Stimulated activated CD4-positive, alpha-beta T cell treated with anti-CD3 and anti-CD28 coated beads, Interleukin-12 subunit alpha, Interleukin-12 subunit beta, amount 100 ng/mL, for 48 hours (primary cell): ENCODE results near the gene SUMO2.
"Not testable (repeated sequence)": the region's sequence is repeated elsewhere in the genome, so short reads cannot be mapped to it uniquely, and the experiment has no call there.

ENCODE experiments used
- DNase-seq, 3 donors: peaks; one replicate each; pipeline ENCODE4 v3.0.0-alpha.2; 2020; ENCODE audit warnings: low read depth in 2 of 3, low spot score in 1 of 3

SUMO2 gene

DNA sequence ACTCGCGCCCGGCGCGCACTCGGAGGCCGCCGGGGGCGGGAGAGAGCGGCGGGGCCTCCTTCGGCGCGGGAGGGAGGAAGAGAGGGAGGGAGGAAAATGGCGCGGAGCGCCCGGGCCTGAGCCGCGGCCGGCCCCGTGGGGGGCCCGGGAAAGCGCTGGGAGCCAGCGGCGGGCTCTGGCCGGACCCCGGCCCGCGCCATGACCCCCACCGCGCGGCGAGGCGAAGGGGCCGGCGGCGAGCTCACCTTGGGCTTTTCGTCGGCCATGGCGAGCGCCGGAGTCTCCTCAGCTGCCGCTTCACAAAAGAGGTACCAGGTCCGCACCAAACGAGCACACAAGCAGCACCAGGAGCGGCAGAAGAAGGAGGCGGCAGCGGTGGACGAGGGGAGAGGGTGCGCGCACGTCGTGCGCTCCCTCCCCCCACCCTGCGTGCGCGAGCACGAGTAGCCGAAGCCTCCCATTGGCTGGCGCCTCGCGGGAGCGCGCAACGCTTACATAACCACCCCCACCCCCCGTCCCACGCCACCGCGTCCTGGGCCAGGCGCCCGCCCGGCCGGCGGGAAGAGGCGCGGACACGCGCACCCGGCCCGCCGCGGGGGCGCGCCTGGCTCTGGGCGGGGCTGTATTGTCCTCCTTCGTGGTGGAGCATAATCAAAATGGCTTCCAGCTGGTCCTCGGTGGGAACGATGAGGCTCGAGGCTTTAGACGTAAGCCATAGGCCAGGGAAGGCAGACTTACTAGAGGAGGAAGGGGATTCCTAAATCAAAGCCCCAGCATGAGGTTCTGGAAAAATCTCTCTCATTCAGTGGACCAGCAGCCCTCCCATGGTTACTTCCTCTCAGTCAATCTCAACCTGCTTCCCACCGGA is at the start of gene SUMO2:
Gene SUMO2, minus strand, starts transcription at position 391 of the 868 bp plus-strand sequence. Its CDS starts 125 bp downstream, at position 266.
- peak; percentile 93 to 95 (median 94) for DNase-seq

DNA sequence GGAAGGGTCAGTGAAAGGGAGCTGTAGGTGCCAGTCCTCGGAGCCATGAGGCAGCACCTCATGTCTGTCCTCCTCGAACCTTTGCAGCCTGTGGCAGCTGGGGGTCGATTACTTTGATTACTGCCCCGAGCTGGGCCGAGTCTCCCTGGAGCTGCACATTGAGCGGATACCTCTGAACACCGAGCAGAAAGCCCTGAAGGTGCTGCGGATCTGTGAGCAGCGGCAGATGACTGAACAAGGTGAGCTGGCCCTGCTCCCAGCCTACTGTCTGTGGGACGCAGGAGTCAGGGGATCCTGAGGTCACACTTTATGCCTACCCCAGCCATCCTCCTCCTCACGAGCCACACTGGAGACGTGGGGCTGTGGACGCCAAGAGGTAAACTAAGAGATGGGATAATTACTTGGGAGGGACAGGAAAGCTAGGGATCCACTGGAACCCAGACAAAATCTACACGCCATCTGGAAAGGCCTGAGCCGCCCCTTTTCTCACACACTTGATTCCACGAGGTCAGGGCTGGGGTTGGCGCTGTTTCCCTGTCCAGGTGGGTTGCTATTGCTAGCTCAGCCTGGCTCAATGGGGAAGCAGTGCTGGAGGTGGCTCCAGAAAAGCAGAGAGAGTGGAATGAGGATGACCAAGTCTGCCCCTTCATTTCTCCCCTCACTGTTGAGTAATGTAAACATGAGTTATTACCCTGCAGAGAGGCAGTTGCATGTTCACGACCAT is 49.1 kb upstream of the SUMO2 start:
- no peak for DNase-seq

DNA sequence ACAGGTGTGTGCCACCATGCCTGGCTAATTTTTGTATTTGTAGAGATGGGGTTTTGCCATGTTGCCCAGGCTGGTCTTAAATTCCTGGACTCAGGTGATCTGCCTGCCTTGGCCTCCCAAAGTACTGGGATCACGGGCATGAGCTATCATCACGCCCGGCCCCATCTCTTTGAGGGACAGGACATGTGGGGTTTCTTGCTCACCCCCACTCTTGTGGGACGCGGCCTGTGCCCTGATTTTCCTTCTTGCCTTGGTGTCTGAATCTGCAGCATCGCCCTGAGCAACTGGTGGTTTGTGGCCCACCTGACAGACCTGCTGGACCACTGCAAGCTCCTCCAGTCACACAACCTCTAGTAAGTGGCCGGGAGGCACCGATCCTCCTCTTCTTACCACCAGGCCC is 48.3 kb upstream of the SUMO2 start:
- DNase-seq: no peak

DNA sequence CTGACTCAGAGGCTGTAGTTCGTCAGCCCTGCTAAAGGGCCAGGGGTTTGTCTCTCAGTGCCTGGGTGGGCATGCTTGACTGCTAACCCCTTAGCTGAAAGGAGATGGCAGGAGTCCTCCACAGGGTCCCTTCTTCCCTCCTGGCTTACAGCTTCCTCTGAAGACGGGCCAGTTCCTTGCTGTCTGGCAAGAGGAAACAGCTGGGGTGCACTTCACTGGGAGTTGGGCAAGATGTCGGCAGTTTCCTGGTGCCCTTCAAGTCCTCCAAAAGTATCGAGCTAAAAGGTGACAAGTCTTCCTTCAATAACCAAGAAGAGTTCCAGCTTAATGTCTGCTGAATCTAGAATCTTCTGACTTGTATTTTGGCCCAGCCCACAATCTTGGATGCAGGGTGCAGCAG is 46.1 kb upstream of the SUMO2 start:
- DNase-seq: no peak

DNA sequence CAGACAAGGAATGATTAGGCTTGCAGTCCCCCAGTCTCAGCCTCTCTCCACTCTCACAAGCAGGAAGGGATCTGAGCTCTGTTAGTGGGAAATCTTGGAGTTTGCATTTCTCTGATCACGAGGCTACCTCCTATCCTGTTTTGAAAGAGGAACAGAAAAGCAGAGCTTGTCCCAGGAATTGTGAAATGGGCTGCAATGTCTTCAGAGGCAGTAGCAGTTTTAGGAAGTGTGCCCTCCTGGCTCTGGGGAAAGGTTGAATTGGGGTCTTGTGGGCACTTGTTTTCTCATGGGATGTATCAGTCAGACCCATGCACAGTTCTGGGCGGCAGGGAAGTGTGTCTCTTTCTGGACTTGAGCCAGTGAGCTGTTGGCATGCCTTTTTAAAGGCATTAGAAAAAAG is 45.5 kb upstream of the SUMO2 start:
- no peak for DNase-seq

DNA sequence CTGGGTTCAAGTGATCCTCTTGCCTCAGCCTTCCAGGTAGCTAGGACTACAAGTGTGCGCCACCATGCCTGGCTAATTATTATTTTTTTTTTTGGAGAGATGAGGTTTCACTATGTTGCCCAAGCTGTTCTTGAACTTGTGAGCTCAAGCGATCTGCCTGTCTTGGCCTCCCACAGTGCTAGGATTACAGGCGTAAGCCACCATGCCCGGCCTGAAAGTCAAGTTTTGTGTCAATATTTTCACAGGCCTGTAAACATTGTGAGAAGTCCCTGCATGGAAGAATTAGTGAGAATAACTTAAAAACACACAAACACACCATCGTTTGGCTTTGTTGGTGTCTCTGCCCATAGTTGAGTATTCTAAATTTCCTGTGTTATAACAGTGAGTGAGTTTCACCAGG is 45.0 kb upstream of the SUMO2 start:
- no peak for DNase-seq

DNA sequence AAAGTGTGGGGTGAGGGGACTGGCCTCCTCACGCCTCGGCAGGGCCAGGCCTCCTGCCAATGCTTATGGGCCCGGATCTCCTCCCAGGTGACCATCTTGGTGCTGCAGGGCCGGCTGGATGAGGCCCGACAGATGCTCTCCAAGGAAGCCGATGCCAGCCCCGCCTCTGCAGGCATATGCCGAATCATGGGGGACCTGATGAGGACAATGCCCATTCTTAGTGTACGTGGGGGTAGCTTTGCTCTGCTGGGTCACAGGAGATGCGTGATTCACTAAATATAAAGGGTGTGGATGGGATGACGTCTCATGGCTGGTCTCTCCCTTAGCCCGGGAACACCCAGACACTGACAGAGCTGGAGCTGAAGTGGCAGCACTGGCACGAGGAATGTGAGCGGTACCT is 42.3 kb upstream of the SUMO2 start:
- DNase-seq: no peak

DNA sequence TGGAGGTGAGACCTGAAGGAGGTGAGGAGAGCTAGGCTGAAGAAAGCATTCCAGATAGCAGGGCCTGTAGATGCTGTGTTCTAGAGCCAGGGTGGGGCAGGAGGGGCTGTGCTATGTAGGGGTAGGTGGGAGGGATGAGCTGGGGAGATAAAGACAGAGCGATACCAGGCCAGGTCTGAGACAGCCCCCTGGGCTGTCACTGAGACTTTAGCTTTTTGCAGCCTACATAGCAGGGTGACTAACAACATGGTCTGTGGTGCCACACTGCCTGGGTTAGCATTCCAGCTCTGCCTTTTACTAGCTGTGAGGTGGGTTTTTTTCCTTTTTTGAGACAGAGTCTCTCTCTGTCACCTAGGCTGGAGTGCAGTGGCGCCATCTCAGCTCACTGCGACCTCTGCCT is 37.1 kb upstream of the SUMO2 start:
- no peak for DNase-seq

DNA sequence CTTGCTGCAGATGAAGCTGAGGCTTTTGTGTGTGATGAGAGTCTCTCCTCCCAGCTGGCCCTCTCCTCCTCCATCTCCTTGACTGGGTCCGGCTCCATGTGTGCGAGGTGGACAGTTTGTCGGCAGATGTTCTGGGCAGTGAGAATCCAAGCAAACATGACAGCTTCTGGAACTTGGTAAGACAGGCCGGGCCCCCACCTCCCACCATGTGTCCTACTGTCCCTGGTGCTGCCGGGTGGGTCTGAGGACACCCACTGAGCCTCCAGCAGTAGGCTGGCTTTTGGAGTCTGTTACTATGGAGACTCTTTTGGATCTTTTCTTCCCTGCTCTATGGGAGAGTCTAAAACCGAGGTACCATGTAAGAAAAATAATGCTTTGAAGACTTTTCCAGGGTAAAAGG is 35.4 kb upstream of the SUMO2 start:
- no peak for DNase-seq

DNA sequence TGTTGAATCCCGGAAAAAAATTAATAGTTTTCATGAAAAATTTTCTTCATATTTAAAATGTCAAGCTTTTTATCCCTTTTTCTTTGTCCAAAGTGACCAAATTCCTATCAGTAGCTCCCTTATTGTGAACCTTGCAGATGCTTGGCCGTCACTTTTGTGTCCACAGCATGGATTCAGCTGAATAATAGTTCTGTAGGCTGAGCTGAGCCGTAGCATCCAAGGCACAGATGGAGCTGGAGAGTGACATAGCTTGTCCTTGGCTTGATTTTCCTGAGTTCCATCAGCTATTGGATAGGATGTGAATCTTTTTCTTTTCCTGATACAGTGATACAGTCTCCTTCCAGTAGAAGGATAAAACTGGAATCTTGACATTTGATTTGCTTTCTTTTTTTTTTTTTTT is 26.3 kb upstream of the SUMO2 start:
- DNase-seq: no peak

DNA sequence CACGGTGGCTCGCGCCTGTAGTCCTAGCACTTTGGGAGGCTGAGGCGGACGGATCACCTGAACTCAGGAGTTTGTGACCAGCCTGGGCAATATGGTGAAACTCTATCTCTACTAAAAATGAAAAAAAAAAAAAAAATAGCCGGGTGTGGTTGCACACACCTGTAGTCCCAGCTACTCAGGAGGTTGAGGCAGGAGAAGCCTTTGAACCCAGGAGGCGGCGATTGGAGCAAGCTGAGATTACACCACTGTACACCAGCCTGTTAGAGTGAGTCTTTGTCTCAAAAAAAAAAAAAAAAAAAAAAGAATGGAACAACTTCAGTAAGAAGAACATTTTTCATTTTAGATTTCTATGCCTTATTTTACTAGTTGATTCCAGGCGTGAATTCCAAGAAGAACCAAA is 25.4 kb upstream of the SUMO2 start:
- DNase-seq: no peak

DNA sequence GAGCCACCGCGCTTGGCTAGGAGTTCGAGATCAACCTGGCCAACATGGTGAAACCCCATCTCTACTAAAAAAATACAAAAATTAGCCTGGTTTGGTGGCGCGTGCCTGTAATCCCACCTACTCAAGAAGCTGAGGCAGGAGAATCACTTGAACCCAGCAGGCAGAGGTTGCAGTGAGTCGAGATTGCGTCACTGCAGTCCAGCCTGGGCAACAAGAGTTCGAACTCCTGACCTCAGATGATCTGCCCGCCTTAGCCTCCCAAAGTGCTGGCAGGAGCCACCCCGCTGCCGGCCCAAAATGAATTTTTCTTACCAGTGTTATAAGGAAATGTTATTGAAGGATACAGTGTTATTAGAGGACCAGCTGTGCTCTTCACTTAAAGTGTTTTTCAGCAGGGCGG is 25.0 kb upstream of the SUMO2 start:
- no peak for DNase-seq

DNA sequence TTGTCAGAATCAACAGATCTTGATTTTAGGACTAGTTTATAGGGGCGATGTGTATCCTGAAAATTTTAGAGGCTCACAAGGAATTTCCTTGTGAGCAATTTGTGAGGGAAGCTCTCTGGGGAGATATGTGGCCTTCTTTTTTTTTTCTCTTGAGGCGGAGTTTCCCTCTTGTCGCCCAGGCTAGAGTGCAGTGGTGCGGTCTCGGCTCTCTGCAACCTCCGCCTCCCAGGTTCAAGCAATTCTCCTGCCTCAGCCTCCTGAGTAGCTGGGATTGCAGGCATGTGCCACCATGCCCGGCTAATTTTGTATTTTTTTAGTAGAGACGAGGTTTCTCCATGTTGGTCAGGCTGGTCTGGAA is 24.3 kb upstream of the SUMO2 start:
- not testable (repeated sequence) for DNase-seq

DNA sequence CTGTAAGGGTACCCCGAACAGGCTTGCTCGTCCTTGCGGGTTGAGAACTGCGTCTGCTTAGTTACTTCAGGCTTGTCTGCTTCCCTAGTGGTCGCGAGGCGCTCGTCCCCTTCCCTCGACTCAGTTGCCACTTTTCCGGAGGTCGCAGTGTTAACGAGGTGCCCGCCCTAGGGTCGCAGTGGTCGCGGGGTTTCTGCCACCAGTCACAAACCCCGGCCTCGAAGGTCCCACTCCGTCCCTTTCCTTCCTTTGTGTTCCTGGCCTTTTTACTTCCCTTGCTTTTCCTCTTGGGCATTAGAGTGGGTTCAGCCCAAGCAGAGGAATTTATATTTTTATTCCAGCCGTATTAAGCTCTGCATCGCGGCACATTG is 23.0 kb upstream of the SUMO2 start:
- no peak for DNase-seq

DNA sequence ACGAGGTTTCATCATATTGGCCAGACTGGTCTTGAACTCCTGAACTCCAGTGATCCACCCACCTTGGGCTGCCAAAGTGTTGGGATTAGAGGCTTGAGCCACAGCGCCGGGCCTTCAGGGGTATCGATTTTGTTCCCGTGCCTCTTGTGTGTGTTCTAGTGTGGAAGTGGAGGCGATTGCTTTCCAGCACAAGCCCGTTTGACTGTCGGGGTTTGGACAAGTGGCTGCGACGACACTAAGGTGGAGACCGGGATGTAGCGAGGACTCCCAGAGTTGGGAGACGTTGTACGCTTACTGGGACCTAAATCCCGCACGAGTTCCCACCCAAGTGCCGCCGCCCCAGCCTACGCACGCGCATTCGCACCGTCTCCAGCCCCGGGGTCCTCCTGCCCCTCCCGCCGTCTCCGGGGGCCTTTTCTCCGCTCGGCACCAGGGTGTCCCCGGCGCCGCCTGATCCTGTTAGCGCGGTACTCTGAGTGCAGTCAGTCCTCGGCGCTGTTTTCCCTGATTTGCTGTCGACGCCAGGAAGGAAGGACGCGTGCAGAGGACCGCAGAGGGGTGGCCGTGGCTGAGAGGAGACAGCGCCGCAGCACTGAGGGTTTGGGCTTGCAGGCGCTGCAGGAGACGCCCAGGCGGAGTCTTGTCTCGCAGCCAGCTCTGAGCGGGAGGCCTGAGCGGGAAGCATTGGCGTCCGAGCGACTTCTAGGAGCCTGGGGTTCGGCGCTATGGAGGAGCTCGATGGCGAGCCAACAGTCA is 22.5 kb upstream of the SUMO2 start, which contains the start of gene NUP85:
Gene NUP85, plus strand, starts transcription at position 643 of the 756 bp plus-strand sequence. Its CDS starts 83 bp downstream, at position 726.
- DNase-seq: peak; percentile 88 to 93 (median 89)

DNA sequence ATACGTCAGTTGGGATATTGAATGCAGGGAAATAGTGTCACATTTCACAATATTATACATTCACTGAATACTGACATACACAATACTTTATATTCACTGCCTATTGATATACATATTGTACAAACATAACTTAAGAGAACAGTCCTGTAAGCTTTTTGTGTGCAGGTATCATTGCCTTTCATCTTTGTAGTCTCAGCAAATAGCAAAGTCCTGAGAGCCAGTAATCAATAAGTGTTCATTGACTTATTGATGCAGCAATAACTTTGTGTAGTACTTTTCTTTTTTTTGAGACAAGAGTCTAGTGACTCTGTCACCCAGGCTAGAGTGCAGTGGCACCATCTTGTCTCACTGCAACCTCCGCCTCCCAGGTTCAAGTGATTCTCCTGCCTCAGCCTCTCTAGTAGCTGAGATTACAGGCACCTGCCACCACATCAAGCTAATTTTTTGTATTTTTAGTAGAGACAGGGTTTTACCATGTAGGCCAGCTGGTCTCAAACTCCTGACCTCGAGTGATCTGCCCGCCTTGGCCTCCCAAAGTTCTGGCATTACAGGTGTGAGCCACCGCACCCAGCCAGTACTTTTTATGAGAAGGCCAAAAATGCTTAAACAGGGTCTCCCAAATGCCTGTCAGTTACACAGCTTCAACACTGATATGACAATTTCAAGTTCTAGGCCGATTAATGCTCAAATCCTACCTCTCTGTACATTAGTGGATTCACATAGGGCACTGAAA is 17.3 kb upstream of the SUMO2 start:
- DNase-seq: no peak

DNA sequence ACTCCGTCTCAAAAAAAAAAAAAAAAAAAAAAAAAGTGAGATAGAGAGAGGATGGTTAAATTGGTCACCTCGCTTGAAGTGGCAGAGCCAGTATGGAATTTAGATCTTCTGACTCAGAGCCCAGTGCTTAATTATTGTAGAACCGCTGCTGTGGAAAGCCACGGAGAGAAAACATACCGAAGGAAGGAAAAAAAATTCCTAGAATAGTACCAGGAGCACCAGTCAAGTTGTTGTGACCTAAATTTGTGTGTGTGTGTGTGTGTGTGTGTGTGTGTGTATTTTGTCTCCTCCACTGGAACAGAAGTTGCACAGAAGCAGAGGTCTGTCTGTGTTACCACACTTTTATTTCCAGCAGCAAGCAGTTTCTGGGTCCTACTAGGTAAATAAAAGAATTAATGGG is 12.1 kb upstream of the SUMO2 start:
- no peak for DNase-seq

DNA sequence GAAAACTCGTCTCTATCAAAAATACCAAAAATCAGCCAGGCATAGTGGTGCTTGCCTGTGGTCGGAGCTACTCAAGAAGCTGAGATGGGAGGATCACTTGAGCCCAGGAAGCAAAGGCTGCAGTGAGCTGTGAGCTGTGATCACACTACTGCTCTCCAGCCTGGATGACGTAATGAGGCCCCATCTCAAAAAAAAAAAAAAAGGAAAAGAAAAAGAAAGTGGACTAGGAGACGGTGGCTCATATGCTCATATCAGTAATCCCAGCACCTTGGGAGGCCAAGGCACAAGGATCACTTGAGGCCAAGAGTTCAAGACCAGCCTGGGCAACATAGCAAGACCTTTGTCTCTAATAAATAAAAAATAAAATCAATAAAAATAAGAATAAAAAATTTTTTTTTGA is 8.8 kb upstream of the SUMO2 start:
- no peak for DNase-seq

DNA sequence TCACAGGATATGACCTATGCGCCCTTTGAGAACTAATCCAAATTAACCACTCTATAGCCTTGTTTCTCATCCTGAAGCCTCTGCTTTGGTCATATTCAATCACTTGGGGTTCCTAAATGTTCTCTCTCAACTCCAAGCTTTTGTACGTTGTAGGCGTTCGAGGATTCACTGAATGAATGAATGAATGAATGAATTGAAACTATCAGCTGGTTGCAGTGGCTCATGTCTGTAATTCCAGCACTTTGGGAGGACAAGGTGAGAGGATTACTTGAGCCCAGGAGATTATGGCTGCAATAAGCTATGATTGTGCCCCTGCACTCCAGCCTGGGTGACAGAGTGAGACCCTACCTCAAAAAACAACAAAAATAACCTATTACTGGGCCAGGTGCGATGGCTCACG is 5.9 kb upstream of the SUMO2 start:
- DNase-seq: no peak

DNA sequence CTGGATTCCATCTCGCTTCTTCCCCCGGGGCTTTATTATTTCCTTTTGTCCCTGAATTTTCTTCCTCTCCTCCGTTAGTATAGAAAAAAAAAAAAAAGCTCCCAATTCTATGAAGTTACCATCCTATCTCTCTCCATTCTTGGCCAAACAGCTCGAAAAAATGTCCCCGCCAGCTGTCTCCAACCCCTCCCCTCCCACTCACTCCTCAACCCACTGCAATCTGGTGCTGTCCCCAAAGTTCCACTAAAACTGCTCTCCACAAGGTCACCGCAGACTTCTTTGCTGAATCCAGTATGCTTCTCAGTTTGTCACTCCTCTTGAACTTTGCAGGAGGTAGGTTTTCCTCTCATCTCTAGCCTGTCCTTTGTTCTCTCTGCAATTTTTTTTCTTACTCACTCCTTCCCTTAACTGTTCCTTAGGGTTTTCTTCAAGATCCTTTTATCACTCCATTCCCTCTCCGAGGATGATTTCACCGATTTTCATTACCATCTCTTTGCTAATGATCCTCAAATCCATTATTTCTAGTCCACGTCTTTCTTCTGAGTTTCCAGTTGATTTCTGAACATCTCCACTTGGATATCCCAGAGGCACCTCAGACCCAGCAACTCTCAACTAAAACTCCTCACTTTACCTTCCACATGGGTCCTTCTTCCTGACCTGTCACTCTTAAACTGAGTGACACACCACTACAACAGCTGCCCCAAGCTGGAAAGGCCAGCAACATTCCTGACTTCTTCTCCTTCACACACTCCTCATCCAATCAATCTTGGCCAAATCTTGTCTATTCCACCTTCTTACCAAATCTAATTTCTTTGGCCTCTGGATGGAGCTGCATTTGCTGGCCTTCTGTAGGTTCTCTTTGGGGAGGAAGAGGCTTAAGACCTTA is 1.5 kb upstream of the SUMO2 start:
- DNase-seq: no peak

DNA sequence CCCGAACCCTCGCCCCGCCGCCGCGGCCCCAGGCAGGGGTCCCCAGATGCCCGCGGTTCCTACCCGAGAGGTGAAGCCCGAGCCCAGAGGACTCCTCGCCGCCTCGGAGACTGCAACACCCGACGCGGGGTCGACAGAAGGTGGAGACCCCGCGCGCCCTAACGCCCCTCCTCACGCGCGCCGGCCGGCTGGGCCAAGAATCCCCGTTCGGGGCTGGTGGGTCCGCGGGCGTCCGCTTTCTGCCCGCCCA is 515 bp downstream of the SUMO2 start:
- no peak for DNase-seq
